A549 treated with dexamethasone at 1 μM for 4 hours (cell line): ENCODE measurements around the gene KRT83. TPM values are rescaled to one million over a fixed set of nuclear protein-coding genes. Genes with fewer than 3 reads are reported as not detected.

Source experiments
- total RNA-seq: library from RNA; stranded (reverse); fragments of 200-300 nt; extraction: Qiagen RNA extraction; gene quantifications from 5 replicates; pipeline ENCODE4 v1.2.3, GENCODE V29; 2022

Gene KRT83
- total RNA-seq = 2.4 to 3.0 TPM (median 2.8 TPM) in 5 replicates

DNA sequence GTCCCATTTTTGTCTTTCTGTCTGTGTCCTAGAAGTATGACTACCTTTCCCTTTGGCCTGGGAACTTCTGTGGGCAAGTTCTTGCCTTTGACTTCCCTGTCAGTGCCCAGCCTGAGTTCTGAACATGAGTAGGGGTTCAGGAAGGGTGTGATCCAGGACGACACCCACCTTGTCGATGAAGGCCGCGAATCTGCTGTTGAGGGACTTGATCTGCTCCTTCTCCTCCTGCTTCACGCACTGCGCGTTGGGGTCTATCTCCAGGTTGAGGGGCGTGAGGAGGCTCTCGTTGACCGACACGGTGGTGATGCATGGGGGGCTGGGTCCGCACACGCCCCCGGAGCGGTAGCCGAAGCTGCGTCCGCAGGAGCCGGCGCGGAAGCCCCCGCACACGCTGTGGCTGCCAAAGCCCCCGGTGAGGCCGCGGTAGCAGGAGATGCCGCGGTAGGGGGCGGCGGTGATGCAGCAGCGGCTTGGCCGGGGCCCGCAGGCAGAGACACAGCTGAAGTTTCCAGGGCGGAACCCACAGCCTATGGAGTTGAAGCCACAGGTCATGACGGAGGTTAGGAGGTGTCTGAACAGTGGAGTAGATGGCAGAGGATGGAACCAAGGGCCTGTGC lies at the start of gene KRT83:
Gene KRT83 (minus strand): TSS at position 615 of the 617 bp plus-strand sequence. CDS start 63 bp downstream, at position 552.

DNA sequence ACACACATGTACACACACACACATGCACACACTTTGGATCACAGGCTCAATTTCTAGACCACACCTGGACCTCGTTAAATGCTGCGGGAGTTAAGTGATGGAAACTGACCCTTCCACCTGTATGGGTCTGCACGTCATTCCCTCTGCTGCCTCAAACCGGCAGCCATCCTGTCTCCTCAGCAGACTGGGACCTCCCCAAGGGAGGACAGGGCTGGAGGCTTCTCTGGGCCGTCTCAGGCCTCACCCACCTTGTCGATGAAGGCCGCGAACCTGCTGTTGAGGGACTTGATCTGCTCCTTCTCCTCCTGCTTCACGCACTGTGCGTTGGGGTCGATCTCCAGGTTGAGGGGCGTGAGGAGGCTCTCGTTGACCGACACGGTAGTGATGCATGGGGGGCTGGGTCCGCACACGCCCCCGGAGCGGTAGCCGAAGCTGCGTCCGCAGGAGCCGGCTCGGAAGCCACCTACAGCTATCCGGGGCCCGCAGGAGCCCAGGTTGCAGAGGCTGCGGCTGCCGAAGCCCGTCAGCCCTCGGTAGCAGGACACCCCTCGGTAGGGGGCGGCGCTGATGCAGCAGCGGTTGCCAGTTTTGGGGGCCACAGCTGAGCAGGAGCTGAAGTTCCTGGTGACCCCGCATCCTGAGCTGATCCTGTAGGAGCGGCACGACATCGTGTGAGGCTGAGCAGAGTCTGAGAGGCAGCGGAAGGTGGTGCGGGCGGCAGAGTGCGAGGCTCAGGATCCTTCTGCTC lies 45.7 kb upstream of the KRT83 start, which contains the start of gene KRT85:
Gene KRT85 (minus strand): TSS at position 744 of the 748 bp plus-strand sequence. CDS start 76 bp downstream, at position 668.

GRCh38 chr12:52291267-52291935 lies 29.8 kb downstream of the KRT83 start, which contains the start of gene KRT81:
KRT81 (minus strand) TSS chr12:52291534; CDS start chr12:52291465, 69 bp downstream.

DNA sequence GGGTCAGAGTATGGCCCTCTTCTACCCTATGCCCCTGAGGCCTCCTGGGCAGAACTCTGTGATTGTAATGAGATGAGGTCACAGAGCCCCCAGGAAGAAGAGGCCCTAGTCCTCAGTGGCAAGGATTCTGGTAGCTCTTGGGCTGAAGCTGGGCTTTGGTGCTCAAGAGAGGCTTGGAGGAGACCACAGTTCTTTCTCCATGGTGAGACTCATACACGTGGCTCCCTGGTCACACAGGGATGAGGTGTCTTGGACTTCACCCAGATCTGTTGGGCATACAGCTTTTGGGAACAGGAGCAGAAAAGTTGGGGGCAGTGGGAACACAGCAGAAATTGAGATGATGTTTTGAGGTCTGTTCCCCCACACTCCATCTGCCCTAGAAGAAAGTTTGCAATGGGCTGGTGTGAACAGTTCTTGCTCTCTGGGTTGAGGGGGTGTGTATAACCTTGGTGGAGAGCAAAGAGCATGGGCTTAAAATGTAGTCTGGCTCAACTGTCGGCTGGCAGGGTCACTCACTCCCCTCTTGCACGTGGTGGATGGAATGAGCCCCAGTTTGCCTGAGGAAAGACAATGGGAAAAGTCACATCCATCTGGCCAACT lies 46.6 kb downstream of the KRT83 start, which contains the start of gene KRT86:
Gene KRT86 (plus strand): TSS at position 125 of the 600 bp plus-strand sequence. CDS start 27,272 bp downstream, outside the sequence.

Other genes with a start within 250 kb of the KRT83 start
- gene SMIM41, start 241.7 kb downstream of the KRT83 start, total RNA-seq = not detected in 5 replicates
- gene KRT80, start 129.4 kb downstream of the KRT83 start, total RNA-seq = 26.5 to 44.3 TPM (median 38.1 TPM) in 5 replicates
- gene KRT7, start 88.2 kb downstream of the KRT83 start, total RNA-seq = 4,985 to 6,528 TPM (median 5,990 TPM) in 5 replicates
- 26.6 to 30.4 TPM (median 27.1 TPM) in 5 replicates for gene KRT86, start 46.8 kb downstream of the KRT83 start, total RNA-seq
- 3,069 to 3,830 TPM (median 3,573 TPM) in 5 replicates for gene KRT81, start 29.9 kb downstream of the KRT83 start, total RNA-seq
- gene KRT85, start 46.1 kb upstream of the KRT83 start, total RNA-seq = not detected in 5 replicates
- not detected in 5 replicates for gene KRT84, start 64.3 kb upstream of the KRT83 start, total RNA-seq
- gene KRT82, start 84.9 kb upstream of the KRT83 start, total RNA-seq = not detected in 5 replicates
- gene KRT75, start 113.0 kb upstream of the KRT83 start, total RNA-seq = 0.08 to 0.20 TPM (median 0.14 TPM) in 5 replicates
- 0.03 to 0.06 TPM in 2 of 5 replicates, not detected in the others for gene KRT6B, start 130.7 kb upstream of the KRT83 start, total RNA-seq
- gene KRT6C, start 152.4 kb upstream of the KRT83 start, total RNA-seq = 0.07 TPM in 1 of 5 replicates, not detected in the others
- 11.5 to 16.2 TPM (median 14.0 TPM) in 5 replicates for gene KRT6A, start 171.9 kb upstream of the KRT83 start, total RNA-seq
- gene KRT5, start 199.0 kb upstream of the KRT83 start, total RNA-seq = 0.46 to 1.5 TPM (median 0.70 TPM) in 5 replicates
- gene KRT71, start 231.7 kb upstream of the KRT83 start, total RNA-seq = 0.06 TPM in 1 of 5 replicates, not detected in the others